Measurements from ENCODE around the gene SYMPK.

- TF ChIP-seq YY1 (IDR thresholded peaks at IDR 0.05; ENCODE audit: insufficient read depth, insufficient read length) (no peak), ZNF274 (IDR thresholded peaks at IDR 0.05; ENCODE audit: low read depth, low read length) (no peak), SUZ12 (IDR thresholded peaks at IDR 0.05; ENCODE audit: extremely low read depth, insufficient read depth, insufficient read length) (no peak)
Measured at GRCh38 chr19:45828945-45829344, 34.0 kb downstream of the SYMPK start.

Measured in NT2/D1 (cell line).